Measurements from ENCODE around the gene IL20RA.

- TF ChIP-seq CTCF (IDR thresholded peaks at IDR 0.05), result no peak
- TF ChIP-seq POLR2A (IDR thresholded peaks at IDR 0.05), result no peak
These were observed 8.0 kb downstream of the IL20RA start for GRCh38 chr6:137036566-137037300.
